Measurements from ENCODE around the gene C1orf21. TPM values are rescaled to one million over a fixed set of nuclear protein-coding genes. Genes with fewer than 3 reads are reported as not detected.

C1orf21 gene
- total RNA-seq, 1 experiment from 2014 or later = 0.15 TPM

- H3K36me3 ChIP-seq (ENCODE audit: control insufficient read depth, insufficient read depth, low read length) = no peaks in the 10 kb centered on the region
- TF ChIP-seq SIN3A (IDR thresholded peaks at IDR 0.05; ENCODE audit: borderline replicate concordance, insufficient read depth, low read depth, low read length) = no peak
- no peak for TF ChIP-seq POLR2AphosphoS5 (IDR thresholded peaks at IDR 0.05; ENCODE audit: low read depth, low read length)
- no peak for TF ChIP-seq CTCF (IDR thresholded peaks at IDR 0.05)
- no peak for TF ChIP-seq TCF7L2 (IDR thresholded peaks at IDR 0.05; ENCODE audit: low read depth, low read length)
- TF ChIP-seq, protein P1, sequence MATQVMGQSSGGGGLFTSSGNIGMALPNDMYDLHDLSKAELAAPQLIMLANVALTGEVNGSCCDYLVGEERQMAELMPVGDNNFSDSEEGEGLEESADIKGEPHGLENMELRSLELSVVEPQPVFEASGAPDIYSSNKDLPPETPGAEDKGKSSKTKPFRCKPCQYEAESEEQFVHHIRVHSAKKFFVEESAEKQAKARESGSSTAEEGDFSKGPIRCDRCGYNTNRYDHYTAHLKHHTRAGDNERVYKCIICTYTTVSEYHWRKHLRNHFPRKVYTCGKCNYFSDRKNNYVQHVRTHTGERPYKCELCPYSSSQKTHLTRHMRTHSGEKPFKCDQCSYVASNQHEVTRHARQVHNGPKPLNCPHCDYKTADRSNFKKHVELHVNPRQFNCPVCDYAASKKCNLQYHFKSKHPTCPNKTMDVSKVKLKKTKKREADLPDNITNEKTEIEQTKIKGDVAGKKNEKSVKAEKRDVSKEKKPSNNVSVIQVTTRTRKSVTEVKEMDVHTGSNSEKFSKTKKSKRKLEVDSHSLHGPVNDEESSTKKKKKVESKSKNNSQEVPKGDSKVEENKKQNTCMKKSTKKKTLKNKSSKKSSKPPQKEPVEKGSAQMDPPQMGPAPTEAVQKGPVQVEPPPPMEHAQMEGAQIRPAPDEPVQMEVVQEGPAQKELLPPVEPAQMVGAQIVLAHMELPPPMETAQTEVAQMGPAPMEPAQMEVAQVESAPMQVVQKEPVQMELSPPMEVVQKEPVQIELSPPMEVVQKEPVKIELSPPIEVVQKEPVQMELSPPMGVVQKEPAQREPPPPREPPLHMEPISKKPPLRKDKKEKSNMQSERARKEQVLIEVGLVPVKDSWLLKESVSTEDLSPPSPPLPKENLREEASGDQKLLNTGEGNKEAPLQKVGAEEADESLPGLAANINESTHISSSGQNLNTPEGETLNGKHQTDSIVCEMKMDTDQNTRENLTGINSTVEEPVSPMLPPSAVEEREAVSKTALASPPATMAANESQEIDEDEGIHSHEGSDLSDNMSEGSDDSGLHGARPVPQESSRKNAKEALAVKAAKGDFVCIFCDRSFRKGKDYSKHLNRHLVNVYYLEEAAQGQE (IDR thresholded peaks at IDR 0.05; ENCODE audit: insufficient read depth in 1 of 2, low read depth in 2 of 2, low read length in 1 of 2) = no peak
- BruUV-seq (replicated peaks) = no TSS peak
- no peaks in the 10 kb centered on the region for H3K9me3 ChIP-seq (ENCODE audit: control insufficient read depth, insufficient read depth, low read depth, low read length)
- H3K4me1 ChIP-seq (ENCODE audit: control insufficient read depth, insufficient read depth, low read length) = no peaks in the 10 kb centered on the region
- no peak overlapping the region for H3K4me3 ChIP-seq (ENCODE audit: low read depth in 2 of 2, low read length in 2 of 2)
- ATAC-seq (no peak), DNase-seq (ENCODE audit: low read depth, low spot score) (no peak)
- intact Hi-C loops (cut with micrococcal nuclease; ENCODE audit: unreplicated experiment) = no loop called here
- in situ Hi-C loops (cut with HindIII; ENCODE audit: low pct_unique_long_range_greater_than_20kb, low sequenced_read_pairs) = no loop called here
- no peak overlapping the region for H3K27ac ChIP-seq (ENCODE audit: low read length)
- ChIA-PET POLR2A (no interaction called here), CTCF (no interaction called here)
- H3K27me3 ChIP-seq (ENCODE audit: control insufficient read depth, insufficient read depth, low read length) = no peaks in the 10 kb centered on the region
These were observed 247.0 kb downstream of the C1orf21 start for GRCh38 chr1:184633785-184634184.

- no peaks in the 10 kb centered on the region for H3K9me3 ChIP-seq (ENCODE audit: control insufficient read depth, insufficient read depth, low read depth, low read length)
- CTCF ChIA-PET = no interaction called here
- H3K4me1 ChIP-seq (ENCODE audit: control insufficient read depth, insufficient read depth, low read length) = no peaks in the 10 kb centered on the region
- intact Hi-C loops (cut with micrococcal nuclease; ENCODE audit: unreplicated experiment) (no loop called here), in situ Hi-C loops (cut with HindIII; ENCODE audit: low pct_unique_long_range_greater_than_20kb, low sequenced_read_pairs) (no loop called here)
- no peak for ATAC-seq
- POLR2A ChIA-PET = no interaction called here
- no peak overlapping the region for H3K4me3 ChIP-seq (ENCODE audit: low read depth in 2 of 2, low read length in 2 of 2)
- BruUV-seq (replicated peaks) = no TSS peak
- H3K27ac ChIP-seq (ENCODE audit: low read length) = no peak overlapping the region
- TF ChIP-seq CTCF (IDR thresholded peaks at IDR 0.05) = no peak
- TF ChIP-seq, protein P1 (IDR thresholded peaks at IDR 0.05; ENCODE audit: insufficient read depth in 1 of 2, low read depth in 2 of 2, low read length in 1 of 2) = no peak
- TF ChIP-seq POLR2AphosphoS5 (IDR thresholded peaks at IDR 0.05; ENCODE audit: low read depth, low read length) = no peak
- no peak for TF ChIP-seq SIN3A (IDR thresholded peaks at IDR 0.05; ENCODE audit: borderline replicate concordance, insufficient read depth, low read depth, low read length)
- TF ChIP-seq TCF7L2 (IDR thresholded peaks at IDR 0.05; ENCODE audit: low read depth, low read length) = no peak
- no peak for DNase-seq (ENCODE audit: low read depth, low spot score)
- H3K27me3 ChIP-seq (ENCODE audit: control insufficient read depth, insufficient read depth, low read length) = no peaks in the 10 kb centered on the region
- no peaks in the 10 kb centered on the region for H3K36me3 ChIP-seq (ENCODE audit: control insufficient read depth, insufficient read depth, low read length)
These were observed 247.5 kb downstream of the C1orf21 start for GRCh38 chr1:184634296-184634695.

All from Panc1 (cell line).